Activated CD4-positive, alpha-beta memory T cell treated with anti-CD3 and anti-CD28 coated beads for 36 hours (primary cell): ENCODE data around the gene PKIB. TPM values are rescaled to one million over a fixed set of nuclear protein-coding genes. Genes with fewer than 3 reads are reported as not detected.

Experiments used
- CTCF ChIA-PET: fragments of 350-600 bp; sonication (Branson Sonifier 250); formaldehyde crosslinking; loops from one replicate; lab custom pipeline; 2021; ENCODE audit warnings: antibody characterized with exemption, inconsistent platforms; lab: Charles Lee
- POLR2A ChIA-PET: fragments of 350-600 bp; sonication (Branson Sonifier 250); formaldehyde crosslinking; loops from one replicate; lab custom pipeline; 2021; ENCODE audit warnings: antibody characterized with exemption; lab: Charles Lee
- DNase-seq: peaks from one replicate; pipeline ENCODE4 v3.0.0-alpha.2; 2020
- H3K27ac Mint-ChIP-seq: one replicate; pipeline ENCODE4 v1.8.0; 2021; ENCODE audit warnings: mixed read lengths
- H3K27me3 Mint-ChIP-seq: one replicate; pipeline ENCODE4 v1.8.0; 2021; ENCODE audit warnings: mixed read lengths
- H3K36me3 Mint-ChIP-seq: one replicate; pipeline ENCODE4 v1.8.0; 2021; ENCODE audit warnings: mixed read lengths
- H3K4me1 Mint-ChIP-seq: one replicate; pipeline ENCODE4 v1.8.0; 2021; ENCODE audit warnings: low read depth, mixed read lengths
- H3K4me3 Mint-ChIP-seq: one replicate; pipeline ENCODE4 v1.8.0; 2021; ENCODE audit warnings: mild to moderate bottlenecking, mixed read lengths
- H3K9me3 Mint-ChIP-seq: one replicate; pipeline ENCODE4 v1.8.0; 2021; ENCODE audit warnings: mixed read lengths
- intact Hi-C: fragments of 100-400 bp; cut with micrococcal nuclease; formaldehyde crosslinking; loops from one replicate; pipeline ENCODE4 v1.15.1; 2023
- total RNA-seq, 2 experiments: library from RNA; stranded (reverse); gene quantifications; one replicate each; pipeline ENCODE4 v1.2.3, GENCODE V29; 2021

Gene PKIB
- total RNA-seq, 2 experiments from 2014 or later = 0.48 to 0.52 TPM

DNA sequence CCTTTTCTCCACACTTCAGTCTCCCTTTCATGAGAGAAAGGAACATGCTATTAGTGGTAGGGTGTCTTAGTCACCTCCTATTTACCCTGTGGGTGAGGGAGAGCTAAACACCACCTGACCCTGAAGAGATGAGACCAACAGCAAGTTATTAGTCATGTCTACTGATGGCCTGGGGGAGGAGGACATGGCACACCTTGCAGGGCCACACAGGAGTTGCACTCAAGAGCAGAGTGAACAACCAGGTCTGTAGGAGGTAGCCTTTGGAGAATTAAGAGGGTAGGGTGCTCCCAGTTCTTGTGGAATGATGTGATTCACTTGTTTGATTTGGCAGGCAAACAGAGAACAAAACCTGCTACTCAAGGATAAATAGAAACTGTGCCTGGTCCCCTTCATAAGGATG lies 86.6 kb downstream of the PKIB start:
- intact Hi-C loops = no loop called here
- DNase-seq = no peak
- no peaks in the 10 kb centered on the region for H3K4me1 Mint-ChIP-seq
- ChIA-PET CTCF (no interaction called here), POLR2A (no interaction called here)
- H3K36me3 Mint-ChIP-seq = no peaks in the 10 kb centered on the region
- no peak overlapping the region for H3K4me3 Mint-ChIP-seq
- no peaks in the 10 kb centered on the region for H3K9me3 Mint-ChIP-seq
- no peaks in the 10 kb centered on the region for H3K27me3 Mint-ChIP-seq
- no peak overlapping the region for H3K27ac Mint-ChIP-seq

DNA sequence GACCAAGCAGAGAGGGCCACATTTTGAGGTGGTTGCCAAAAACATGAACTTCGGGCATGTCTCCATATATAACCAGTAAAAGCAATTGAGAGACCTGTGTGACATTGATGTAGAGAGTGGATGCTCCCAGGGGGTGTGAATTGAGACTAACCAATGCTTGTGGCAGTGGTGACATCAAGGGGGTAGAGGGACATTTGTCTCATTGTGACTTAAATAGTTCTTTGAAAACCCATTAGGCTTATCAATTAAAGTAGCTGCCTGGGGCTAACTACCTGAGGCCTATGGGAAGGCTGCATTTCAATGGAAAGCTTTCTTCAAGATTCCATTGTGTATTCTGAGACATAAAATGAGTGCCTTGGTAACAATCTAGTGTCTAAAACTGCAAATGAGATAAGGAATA lies 87.3 kb downstream of the PKIB start:
- Mint-ChIP-seq H3K27ac (no peak overlapping the region), H3K4me1 (no peaks in the 10 kb centered on the region), H3K4me3 (no peak overlapping the region), H3K27me3 (no peaks in the 10 kb centered on the region), H3K9me3 (no peaks in the 10 kb centered on the region), H3K36me3 (no peaks in the 10 kb centered on the region)
- ChIA-PET POLR2A (no interaction called here), CTCF (no interaction called here)
- intact Hi-C loops = no loop called here
- no peak for DNase-seq

DNA sequence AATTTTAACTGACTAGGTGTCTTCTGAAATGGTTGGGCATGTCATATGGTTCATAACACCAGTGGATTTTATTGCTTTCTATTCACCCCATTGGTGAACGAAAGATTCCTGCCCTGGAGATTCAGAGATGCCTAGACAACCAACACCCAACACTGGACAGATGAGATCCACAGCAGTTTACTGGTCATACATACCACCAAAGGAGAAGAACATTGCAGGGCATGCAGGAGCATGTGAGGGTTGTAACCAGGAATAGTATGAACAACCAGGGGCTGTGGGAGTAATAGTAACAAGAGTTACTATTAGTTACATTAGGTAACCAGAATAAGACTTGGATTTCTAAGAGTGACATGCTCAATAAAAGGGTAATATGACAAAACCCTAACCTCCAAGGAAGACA lies 91.5 kb downstream of the PKIB start:
- H3K27me3 Mint-ChIP-seq = no peaks in the 10 kb centered on the region
- H3K9me3 Mint-ChIP-seq = no peaks in the 10 kb centered on the region
- no peaks in the 10 kb centered on the region for H3K4me1 Mint-ChIP-seq
- DNase-seq = no peak
- intact Hi-C loops = no loop called here
- no peak overlapping the region for H3K4me3 Mint-ChIP-seq
- CTCF ChIA-PET = no interaction called here
- no peaks in the 10 kb centered on the region for H3K36me3 Mint-ChIP-seq
- H3K27ac Mint-ChIP-seq = no peak overlapping the region
- POLR2A ChIA-PET = no interaction called here

DNA sequence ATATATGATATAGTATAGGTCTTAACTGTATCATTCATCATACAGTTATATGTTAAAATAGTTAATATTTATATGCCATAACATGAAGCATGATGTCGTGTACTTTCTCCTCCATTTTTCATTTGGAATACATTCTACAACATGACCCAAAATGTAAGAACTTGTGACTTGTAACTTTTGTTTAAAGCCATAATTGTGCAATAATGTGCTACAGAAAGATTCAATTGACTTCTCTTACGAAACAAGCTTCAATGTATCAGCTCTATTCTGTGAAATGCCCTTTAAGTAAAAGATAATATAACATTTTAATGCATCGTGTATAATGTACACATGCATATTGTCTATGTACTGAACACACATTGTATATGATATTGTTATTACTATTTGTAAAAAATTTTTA lies 92.6 kb downstream of the PKIB start:
- Mint-ChIP-seq H3K9me3 (no peaks in the 10 kb centered on the region), H3K27ac (no peak overlapping the region), H3K4me1 (no peaks in the 10 kb centered on the region), H3K36me3 (no peaks in the 10 kb centered on the region), H3K27me3 (no peaks in the 10 kb centered on the region), H3K4me3 (no peak overlapping the region)
- DNase-seq = no peak
- ChIA-PET CTCF (no interaction called here), POLR2A (no interaction called here)
- intact Hi-C loops = no loop called here

DNA sequence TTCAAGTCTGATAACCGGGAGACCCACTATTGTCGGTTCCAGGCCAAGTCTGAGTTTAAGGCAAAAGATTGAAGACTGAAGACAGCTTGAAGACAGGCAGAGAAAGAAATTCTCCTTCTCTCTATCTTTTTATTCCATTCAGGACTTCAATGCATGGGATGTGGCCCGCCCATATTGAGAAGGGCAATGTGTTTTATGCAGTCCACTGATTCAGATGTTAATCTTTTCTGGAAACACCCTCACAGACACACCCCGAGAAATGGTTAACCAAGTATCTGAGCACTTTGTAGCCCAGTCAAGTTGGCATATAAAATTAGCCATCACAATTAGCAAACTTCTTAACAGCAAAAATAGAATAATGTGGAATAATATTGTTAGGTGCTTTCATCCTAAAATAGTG lies 93.9 kb downstream of the PKIB start:
- Mint-ChIP-seq H3K4me1 (no peaks in the 10 kb centered on the region), H3K9me3 (no peaks in the 10 kb centered on the region), H3K36me3 (no peaks in the 10 kb centered on the region), H3K27me3 (no peaks in the 10 kb centered on the region), H3K27ac (no peak overlapping the region), H3K4me3 (no peak overlapping the region)
- DNase-seq = no peak
- CTCF ChIA-PET = no interaction called here
- intact Hi-C loops = no loop called here
- POLR2A ChIA-PET = interaction anchor here (0.6 kb wide), 1 partner anchor 690 kb away, joined by 3 read pairs; no protein-coding TSS in a partner anchor

DNA sequence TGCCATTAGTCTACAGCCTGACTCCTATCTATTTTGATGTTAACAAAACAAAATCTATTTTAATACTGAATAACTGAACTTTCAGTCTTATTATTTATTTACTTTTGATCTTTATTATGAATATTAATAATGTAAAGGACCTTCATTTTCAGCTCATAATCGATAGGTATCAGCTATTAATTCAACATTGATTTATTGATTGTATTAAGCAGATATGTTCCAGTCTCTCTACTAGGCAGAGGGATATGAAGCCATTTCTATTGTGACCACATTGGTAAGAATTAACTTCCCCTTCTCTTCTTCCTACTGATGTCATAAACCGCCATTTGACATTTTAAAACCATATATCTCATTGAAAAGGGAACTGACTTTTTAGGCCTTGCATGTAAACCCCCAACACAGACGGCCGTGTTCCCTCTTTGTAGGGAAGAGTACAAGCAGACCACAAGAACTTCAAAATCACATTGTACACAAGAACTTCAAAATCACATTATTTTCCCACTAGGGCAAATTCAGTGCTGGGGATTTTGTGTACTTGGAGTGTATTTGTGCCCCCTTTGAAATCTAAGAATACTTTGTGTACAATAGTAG lies 99.8 kb downstream of the PKIB start:
- H3K4me1 Mint-ChIP-seq = no peaks in the 10 kb centered on the region
- no peak overlapping the region for H3K27ac Mint-ChIP-seq
- H3K9me3 Mint-ChIP-seq = no peaks in the 10 kb centered on the region
- ChIA-PET POLR2A (no interaction called here), CTCF (no interaction called here)
- no peaks in the 10 kb centered on the region for H3K36me3 Mint-ChIP-seq
- H3K4me3 Mint-ChIP-seq = no peak overlapping the region
- no peaks in the 10 kb centered on the region for H3K27me3 Mint-ChIP-seq
- DNase-seq = no peak
- intact Hi-C loops = no loop called here

DNA sequence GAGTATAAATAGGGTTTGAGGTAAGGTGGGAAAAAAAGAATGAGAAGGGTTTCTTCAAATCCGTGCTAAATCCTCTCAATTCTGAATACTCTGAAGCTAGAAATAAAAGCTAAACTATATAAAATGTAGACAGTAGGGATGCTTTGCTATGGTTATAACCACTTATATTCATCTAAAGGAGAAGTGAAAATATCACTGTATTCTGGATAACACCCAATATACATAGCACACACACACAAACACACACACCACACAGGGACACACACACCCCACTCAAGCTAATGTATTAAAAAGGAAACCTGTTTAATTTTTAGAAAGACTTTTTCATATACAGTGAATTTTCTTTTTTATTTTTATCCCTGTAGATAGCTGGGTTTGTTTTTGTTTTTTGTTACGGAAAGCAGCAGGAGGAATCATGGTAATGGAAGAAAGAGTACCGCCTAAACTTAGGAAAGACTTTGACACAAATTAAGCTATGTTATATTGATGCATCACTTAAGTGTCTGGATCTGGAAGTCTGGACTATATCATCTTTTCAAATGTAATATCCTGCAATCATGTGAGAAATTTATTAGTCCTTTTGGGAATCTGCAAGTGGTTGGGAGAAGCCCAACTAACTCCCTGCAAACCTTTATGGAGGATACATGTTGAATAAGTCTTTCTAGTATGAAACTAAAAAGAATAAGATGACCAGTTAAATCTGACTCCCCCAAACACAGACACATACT lies 100.9 kb downstream of the PKIB start:
- H3K27ac Mint-ChIP-seq = no peak overlapping the region
- no peaks in the 10 kb centered on the region for H3K27me3 Mint-ChIP-seq
- H3K4me3 Mint-ChIP-seq = no peak overlapping the region
- no peaks in the 10 kb centered on the region for H3K9me3 Mint-ChIP-seq
- no peaks in the 10 kb centered on the region for H3K36me3 Mint-ChIP-seq
- DNase-seq = no peak
- no peaks in the 10 kb centered on the region for H3K4me1 Mint-ChIP-seq
- CTCF ChIA-PET = no interaction called here
- POLR2A ChIA-PET = no interaction called here
- intact Hi-C loops = no loop called here

DNA sequence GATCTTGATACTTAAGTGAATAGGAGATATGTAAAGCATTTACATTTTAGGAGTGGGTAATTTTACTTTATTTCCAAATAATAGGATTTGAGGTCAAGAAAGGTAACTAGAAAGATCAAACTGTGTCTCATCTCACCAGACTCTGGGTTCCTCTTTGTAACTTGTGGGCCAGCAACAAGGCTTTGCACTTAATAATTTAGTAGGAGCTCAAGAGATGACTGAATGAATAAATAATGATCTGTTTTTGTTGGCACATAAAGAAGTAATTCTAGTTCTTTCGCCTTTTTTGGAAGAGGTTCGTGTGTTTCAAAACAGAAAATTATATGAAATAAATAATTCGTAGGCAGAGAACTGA lies 101.9 kb downstream of the PKIB start:
- no peaks in the 10 kb centered on the region for H3K9me3 Mint-ChIP-seq
- H3K27me3 Mint-ChIP-seq = no peaks in the 10 kb centered on the region
- no peak for DNase-seq
- no peak overlapping the region for H3K27ac Mint-ChIP-seq
- ChIA-PET CTCF (no interaction called here), POLR2A (no interaction called here)
- intact Hi-C loops = no loop called here
- no peaks in the 10 kb centered on the region for H3K4me1 Mint-ChIP-seq
- H3K36me3 Mint-ChIP-seq = no peaks in the 10 kb centered on the region
- no peak overlapping the region for H3K4me3 Mint-ChIP-seq

DNA sequence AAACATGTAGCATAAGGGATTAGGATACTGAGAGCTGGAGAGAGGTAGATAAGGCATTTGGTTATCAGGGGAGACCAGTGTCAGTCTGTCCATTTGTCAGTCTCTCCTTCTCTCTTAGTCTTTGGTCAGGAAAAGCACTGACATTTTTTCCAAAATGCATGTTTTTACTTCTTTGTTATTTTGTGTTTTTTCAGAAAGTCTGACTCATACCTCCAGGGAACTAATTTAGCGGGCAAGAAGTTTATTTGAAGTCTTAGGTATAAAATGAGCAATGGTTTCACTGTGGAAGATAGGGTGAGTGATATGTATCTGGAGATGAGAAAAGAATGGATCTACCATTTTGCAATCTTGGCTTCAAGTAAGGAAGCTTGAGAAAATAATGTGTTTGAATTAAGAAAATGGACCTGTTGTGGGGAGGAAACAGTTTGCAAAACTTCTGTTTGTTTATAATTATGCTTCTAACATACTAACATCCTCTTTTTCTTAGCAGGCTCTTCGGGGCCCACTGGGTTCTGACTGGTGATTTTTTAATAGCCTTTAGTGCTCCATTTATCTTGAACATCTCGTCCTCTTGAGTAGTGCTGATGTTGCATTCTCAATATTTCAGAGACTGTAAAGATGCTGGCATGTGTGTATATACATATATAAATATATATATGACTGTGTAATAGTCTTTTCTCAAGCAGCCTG lies 102.4 kb downstream of the PKIB start:
- ChIA-PET POLR2A (no interaction called here), CTCF (no interaction called here)
- Mint-ChIP-seq H3K36me3 (no peaks in the 10 kb centered on the region), H3K27ac (no peak overlapping the region), H3K4me3 (no peak overlapping the region), H3K4me1 (no peaks in the 10 kb centered on the region), H3K27me3 (no peaks in the 10 kb centered on the region), H3K9me3 (no peaks in the 10 kb centered on the region)
- DNase-seq = no peak
- intact Hi-C loops = no loop called here

DNA sequence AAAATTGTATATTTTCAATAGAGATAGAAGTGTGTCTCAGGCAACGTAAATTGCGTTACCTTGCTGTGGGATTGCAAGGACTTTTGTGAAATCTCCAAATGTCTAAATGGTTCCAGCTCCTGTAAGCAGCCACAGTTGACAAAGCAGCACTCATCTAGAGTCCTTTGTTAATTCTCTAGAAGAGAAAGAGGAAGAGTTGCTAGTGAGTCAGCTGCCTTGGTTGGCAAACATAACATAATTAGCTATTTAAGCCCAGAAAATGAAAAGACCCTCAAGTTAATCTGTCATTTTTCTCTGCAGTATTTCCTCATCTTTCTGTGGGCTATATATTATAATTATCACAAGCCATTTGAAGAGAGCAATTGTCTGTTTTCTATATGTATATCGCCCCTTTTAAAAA lies 102.9 kb downstream of the PKIB start:
- H3K4me1 Mint-ChIP-seq = no peaks in the 10 kb centered on the region
- H3K4me3 Mint-ChIP-seq = no peak overlapping the region
- CTCF ChIA-PET = no interaction called here
- intact Hi-C loops = no loop called here
- DNase-seq = no peak
- POLR2A ChIA-PET = no interaction called here
- H3K27me3 Mint-ChIP-seq = no peaks in the 10 kb centered on the region
- H3K9me3 Mint-ChIP-seq = no peaks in the 10 kb centered on the region
- no peaks in the 10 kb centered on the region for H3K36me3 Mint-ChIP-seq
- no peak overlapping the region for H3K27ac Mint-ChIP-seq

DNA sequence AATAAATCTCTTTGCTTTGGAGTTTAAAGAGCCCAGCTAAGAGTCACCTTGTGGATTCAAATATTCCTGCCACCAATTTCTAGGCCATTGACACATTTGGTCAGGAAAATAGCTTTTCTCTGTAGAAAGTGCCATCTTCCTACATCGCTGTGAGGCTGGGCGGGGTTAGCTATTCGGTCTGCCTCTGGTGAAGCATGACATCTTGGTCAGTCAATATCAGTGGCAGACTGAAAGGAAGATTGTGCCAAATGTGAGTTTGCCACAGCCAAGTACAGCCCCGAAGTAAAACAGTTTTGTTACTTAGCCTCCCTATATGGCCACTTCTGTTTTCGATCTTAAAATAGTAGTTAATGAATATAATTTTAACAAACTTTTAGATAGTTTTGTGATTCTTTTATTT lies 103.9 kb downstream of the PKIB start:
- DNase-seq = no peak
- H3K36me3 Mint-ChIP-seq = no peaks in the 10 kb centered on the region
- H3K4me1 Mint-ChIP-seq = no peaks in the 10 kb centered on the region
- H3K27me3 Mint-ChIP-seq = no peaks in the 10 kb centered on the region
- ChIA-PET POLR2A (no interaction called here), CTCF (no interaction called here)
- intact Hi-C loops = no loop called here
- H3K27ac Mint-ChIP-seq = no peak overlapping the region
- H3K4me3 Mint-ChIP-seq = no peak overlapping the region
- no peaks in the 10 kb centered on the region for H3K9me3 Mint-ChIP-seq

DNA sequence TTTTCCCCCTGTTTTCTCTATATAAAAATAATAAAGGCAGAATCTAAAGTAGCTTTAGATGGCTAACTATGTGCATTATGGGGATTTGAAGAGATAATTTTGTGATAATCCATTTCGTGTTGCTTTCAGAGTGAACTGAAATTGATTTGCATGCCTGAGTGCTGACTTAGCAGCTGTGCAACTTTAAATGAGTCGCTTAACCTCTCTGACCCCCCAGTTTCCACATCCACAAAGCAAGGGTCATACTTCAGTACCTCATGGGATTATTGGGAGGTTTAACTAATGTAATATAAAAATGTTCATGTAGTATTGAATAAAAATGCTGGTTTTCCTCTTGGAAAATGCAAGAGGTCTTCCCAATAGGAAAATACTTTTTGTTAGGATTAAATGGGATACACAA lies 105.5 kb downstream of the PKIB start:
- Mint-ChIP-seq H3K27me3 (no peaks in the 10 kb centered on the region), H3K4me3 (no peak overlapping the region), H3K36me3 (no peaks in the 10 kb centered on the region), H3K4me1 (no peaks in the 10 kb centered on the region), H3K27ac (no peak overlapping the region), H3K9me3 (no peaks in the 10 kb centered on the region)
- ChIA-PET POLR2A (no interaction called here), CTCF (no interaction called here)
- intact Hi-C loops = no loop called here
- no peak for DNase-seq

DNA sequence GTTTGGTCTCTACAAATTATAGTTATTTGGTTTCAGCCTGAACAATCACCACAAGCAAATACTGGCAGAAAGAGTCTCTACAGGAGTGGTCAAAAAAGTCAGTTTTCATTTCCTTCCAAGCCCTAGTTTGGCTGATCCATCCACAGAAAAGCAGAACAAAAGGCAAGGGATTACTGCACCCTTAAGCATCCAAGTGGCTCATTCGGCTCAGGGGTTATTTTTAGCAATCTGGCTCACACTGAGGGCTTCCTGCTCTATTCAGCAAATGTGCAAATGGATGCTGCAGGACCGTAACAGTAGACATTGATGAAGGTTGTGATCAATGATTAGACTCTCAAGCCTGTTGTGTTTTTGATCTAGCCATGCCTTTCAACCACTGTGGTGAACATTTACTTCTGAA lies 107.1 kb downstream of the PKIB start:
- H3K4me1 Mint-ChIP-seq = no peaks in the 10 kb centered on the region
- ChIA-PET CTCF (no interaction called here), POLR2A (no interaction called here)
- H3K27me3 Mint-ChIP-seq = no peaks in the 10 kb centered on the region
- no peak overlapping the region for H3K27ac Mint-ChIP-seq
- DNase-seq = no peak
- no peaks in the 10 kb centered on the region for H3K36me3 Mint-ChIP-seq
- intact Hi-C loops = no loop called here
- no peaks in the 10 kb centered on the region for H3K9me3 Mint-ChIP-seq
- no peak overlapping the region for H3K4me3 Mint-ChIP-seq
